Measurements from ENCODE around the gene LIMK2.
A peak's percentile ranks its signal among the peaks of the same experiment; 100 is the strongest.
"Not testable (repeated sequence)": the region's sequence is repeated elsewhere in the genome, so short reads cannot be mapped to it uniquely, and the experiment has no call there.

The LIMK2 gene

DNA sequence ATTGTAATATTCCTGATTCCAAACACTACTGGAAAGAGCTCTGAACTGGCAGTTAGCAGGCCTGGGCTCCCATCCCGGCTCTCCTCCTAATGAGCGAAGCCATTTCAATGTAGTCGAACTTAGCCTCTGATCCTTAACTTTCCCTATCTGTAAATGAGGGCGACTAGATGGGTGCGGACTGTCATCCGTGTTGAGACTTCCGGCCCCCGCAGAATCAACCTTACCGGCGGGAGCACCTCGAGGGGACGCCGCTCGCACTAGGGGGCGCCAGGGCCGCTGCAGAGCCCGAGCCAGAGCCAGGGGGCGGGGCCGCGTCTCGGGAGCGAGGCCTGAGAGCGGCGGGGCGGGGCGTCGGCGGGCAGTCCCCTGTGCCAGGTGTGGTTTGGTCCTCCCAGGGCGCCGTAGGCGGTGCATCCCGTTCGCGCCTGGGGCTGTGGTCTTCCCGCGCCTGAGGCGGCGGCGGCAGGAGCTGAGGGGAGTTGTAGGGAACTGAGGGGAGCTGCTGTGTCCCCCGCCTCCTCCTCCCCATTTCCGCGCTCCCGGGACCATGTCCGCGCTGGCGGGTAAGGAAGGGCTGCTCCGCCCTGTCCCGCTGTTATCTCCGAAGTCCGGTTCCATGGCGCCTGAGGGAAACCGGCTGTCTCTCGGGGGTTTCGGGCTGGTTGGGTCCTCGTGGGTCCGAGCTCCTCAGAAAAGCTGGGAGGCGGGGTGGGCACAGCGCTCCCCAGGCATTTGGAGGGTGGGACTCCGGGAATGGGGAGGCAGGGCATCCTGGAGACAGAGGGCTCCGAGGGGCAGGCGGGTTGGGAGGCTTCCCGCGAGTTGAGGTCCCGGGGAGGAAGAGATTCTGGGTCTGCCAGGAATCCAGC, at the start of gene LIMK2:
Gene LIMK2, plus strand, starts transcription at position 437 of the 869 bp plus-strand sequence. Its CDS starts 111 bp downstream, at position 548.
- H3K27ac ChIP-seq (ENCODE audit: low read depth in 2 of 2, low read length in 2 of 2), result peak within 1 kb of the TSS; percentile 81 to 89
- peak within 1 kb of the TSS; percentile 95 to 97 for H3K9ac ChIP-seq (ENCODE audit: low read depth in 1 of 2, low read length in 2 of 2)
- H3K4me1 ChIP-seq (ENCODE audit: control insufficient read depth in 2 of 2, insufficient read depth in 2 of 2, low read length in 2 of 2), result peaks cover 39 to 48% of the 10 kb centered on the region in 2 donors
- no peaks in the 10 kb centered on the region for H3K9me3 ChIP-seq (ENCODE audit: control insufficient read depth in 2 of 2, low read length in 2 of 2)
- H3K4me3 ChIP-seq (ENCODE audit: low read length in 2 of 2), result peak within 1 kb of the TSS; percentile 80 to 88
- H3K27me3 ChIP-seq (ENCODE audit: control insufficient read depth in 2 of 2, insufficient read depth in 2 of 2, low read length in 2 of 2), result no peaks in the 10 kb centered on the region
- H3K36me3 ChIP-seq (ENCODE audit: control insufficient read depth in 2 of 2, insufficient read depth in 2 of 2, low read length in 2 of 2), result peaks cover 0 to 3% of the 10 kb centered on the region in 2 donors

DNA sequence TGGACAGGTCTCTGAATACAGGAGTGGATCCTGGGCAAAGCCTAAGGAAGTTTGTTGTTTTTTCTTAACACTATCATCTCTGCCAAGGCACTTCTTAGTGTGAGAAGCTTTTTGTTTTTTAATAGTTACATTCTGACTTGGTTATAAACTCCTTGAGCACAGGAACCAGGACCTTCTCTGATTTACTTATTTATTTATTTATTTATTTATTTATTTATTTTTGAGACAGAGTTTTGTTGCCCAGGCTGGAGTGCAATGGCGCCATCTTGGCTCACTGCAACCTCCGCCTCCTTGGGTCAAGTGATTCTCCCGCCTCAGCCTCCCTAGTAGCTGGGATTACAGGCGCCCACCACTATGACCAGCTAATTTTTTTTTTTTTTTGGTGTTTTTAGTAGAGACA, 41.1 kb upstream of the LIMK2 start:
- Histone ChIP-seq H3K36me3 (ENCODE audit: control insufficient read depth in 2 of 2, insufficient read depth in 2 of 2, low read length in 2 of 2) (peaks cover 0 to 4% of the 10 kb centered on the region in 2 donors), H3K4me1 (ENCODE audit: control insufficient read depth in 2 of 2, insufficient read depth in 2 of 2, low read length in 2 of 2) (peaks cover 0 to 3% of the 10 kb centered on the region in 2 donors), H3K9ac (ENCODE audit: low read depth in 1 of 2, low read length in 2 of 2) (no peak overlapping the region), H3K9me3 (ENCODE audit: control insufficient read depth in 2 of 2, low read length in 2 of 2) (no peaks in the 10 kb centered on the region), H3K27ac (ENCODE audit: low read depth in 2 of 2, low read length in 2 of 2) (no peak overlapping the region), H3K4me3 (ENCODE audit: low read length in 2 of 2) (no peak overlapping the region), H3K27me3 (ENCODE audit: control insufficient read depth in 2 of 2, insufficient read depth in 2 of 2, low read length in 2 of 2) (no peaks in the 10 kb centered on the region)

DNA sequence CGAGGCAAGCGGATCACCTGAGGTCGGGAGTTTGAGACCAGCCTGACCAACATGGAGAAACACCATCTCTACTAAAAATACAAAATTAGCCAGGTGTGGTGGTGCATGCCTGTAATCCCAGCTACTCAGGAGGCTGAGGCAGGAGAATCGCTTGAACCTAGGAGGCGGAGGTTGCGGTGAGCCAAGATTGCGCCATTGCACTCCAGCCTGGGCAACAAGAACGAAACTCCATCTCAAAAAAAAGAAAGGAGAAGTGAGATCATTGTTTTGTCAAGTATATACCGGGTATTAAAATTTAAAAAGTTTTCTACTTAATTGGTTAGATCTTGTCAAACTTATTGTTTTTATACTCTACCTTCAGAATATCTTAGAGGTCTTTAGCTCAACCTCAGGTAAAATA, 40.4 kb upstream of the LIMK2 start:
- H3K4me3 ChIP-seq (ENCODE audit: low read length in 2 of 2); H3K9ac ChIP-seq (ENCODE audit: low read depth in 1 of 2, low read length in 2 of 2); H3K36me3 ChIP-seq (ENCODE audit: control insufficient read depth in 2 of 2, insufficient read depth in 2 of 2, low read length in 2 of 2); H3K4me1 ChIP-seq (ENCODE audit: control insufficient read depth in 2 of 2, insufficient read depth in 2 of 2, low read length in 2 of 2); H3K27me3 ChIP-seq (ENCODE audit: control insufficient read depth in 2 of 2, insufficient read depth in 2 of 2, low read length in 2 of 2); H3K27ac ChIP-seq (ENCODE audit: low read depth in 2 of 2, low read length in 2 of 2); H3K9me3 ChIP-seq (ENCODE audit: control insufficient read depth in 2 of 2, low read length in 2 of 2): not testable (repeated sequence)

DNA sequence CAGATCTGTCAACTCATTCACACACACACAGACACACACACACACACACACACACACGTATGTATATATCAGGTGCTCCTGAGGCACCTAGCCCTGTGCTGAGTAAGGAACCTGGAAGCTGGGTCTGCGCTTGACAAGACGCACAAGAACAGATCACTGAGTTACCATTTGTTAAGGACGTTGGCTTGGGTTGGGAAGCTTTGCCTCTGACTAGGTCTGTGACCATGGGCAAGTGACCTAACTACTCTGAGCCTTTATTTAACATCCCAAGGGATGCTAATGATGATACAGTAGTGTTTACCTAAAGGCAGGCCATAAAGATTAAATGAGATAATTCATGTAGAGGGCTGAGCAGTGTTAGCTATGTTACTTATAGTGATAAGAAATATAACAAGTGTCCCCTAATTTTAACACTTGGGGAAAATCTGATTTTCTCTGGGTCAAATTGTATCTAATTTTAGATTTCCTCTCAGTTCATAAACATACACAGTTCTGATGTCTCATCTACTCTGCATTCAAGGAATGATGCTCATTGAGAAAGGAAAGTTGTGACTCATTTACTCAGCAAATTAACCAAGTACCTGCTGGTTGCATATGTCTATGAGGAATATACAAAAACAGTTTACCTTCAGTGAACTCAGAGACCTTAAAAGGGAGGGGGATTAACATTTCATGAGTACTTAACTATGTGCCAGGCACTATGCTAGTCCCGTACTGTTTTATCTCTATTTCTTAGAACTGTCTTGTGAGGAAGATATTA, 38.5 kb upstream of the LIMK2 start:
- peaks cover 0 to 3% of the 10 kb centered on the region in 2 donors for H3K4me1 ChIP-seq (ENCODE audit: control insufficient read depth in 2 of 2, insufficient read depth in 2 of 2, low read length in 2 of 2)
- no peak overlapping the region for H3K9ac ChIP-seq (ENCODE audit: low read depth in 1 of 2, low read length in 2 of 2)
- no peaks in the 10 kb centered on the region for H3K9me3 ChIP-seq (ENCODE audit: control insufficient read depth in 2 of 2, low read length in 2 of 2)
- no peaks in the 10 kb centered on the region for H3K27me3 ChIP-seq (ENCODE audit: control insufficient read depth in 2 of 2, insufficient read depth in 2 of 2, low read length in 2 of 2)
- no peak overlapping the region for H3K4me3 ChIP-seq (ENCODE audit: low read length in 2 of 2)
- peak overlapping the region in 1 of 2 donors; percentile 17 for H3K27ac ChIP-seq (ENCODE audit: low read depth in 2 of 2, low read length in 2 of 2)
- H3K36me3 ChIP-seq (ENCODE audit: control insufficient read depth in 2 of 2, insufficient read depth in 2 of 2, low read length in 2 of 2), result peaks cover 4 to 6% of the 10 kb centered on the region in 2 donors

DNA sequence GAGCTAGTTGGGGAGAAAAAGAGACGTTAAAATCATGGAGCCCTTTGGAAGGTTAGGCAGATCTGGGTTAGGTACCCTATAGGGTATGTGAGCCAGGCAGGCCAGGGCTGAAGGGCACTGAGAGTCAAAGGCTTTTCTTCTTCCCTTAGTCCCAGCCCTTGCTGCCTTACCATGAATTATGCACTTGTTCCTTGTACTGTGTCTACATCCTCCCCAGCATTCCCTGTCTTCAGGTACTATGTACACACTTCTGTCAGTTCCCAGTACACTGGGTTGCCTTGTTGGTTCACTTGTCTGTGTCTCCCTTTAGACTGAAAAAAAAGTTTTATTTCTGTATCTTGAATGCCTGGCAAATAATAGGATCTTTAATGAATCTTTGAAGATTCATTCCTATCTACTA, 35.2 kb upstream of the LIMK2 start:
- H3K36me3 ChIP-seq (ENCODE audit: control insufficient read depth in 2 of 2, insufficient read depth in 2 of 2, low read length in 2 of 2), result peaks cover 4 to 11% of the 10 kb centered on the region in 2 donors
- H3K27ac ChIP-seq (ENCODE audit: low read depth in 2 of 2, low read length in 2 of 2), result peak overlapping the region in 1 of 2 donors; percentile 2

DNA sequence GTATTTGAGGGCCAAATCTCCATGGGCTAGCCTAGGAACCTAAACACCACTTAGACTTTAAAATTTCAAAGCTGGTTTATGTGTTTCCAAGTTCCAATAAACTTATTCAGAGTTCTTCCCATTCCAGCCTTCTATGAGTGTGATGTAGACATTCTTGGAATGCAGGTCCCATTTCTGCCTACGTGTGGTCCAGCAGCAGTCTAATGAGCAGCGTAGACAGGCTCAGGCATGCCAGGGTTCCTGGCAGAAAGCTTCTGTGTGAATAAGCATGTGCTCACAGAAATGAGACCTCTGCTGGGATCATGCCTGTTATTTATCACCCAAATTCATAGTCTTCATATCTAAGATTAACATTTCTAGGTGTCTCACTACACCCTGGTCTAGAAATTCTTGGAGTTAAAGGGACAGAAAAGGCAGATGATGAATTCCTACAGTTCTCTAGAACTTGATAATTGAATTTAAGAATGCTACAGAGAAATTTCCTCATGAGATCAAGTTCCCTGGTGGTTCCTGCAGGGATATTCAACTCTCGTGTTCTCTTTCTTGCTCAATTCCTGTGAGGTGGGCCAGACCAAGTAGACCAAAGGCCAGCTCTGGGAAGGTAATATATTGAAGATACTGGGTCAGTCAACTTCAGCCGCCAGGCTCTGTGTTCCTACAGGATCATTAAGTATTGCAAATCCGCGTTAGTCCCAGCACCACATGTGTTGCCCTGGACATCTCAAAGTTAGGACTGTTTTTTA, 34.5 kb upstream of the LIMK2 start:
- Histone ChIP-seq H3K9me3 (ENCODE audit: control insufficient read depth in 2 of 2, low read length in 2 of 2) (no peaks in the 10 kb centered on the region), H3K4me1 (ENCODE audit: control insufficient read depth in 2 of 2, insufficient read depth in 2 of 2, low read length in 2 of 2) (peaks cover 3 to 10% of the 10 kb centered on the region in 2 donors), H3K27ac (ENCODE audit: low read depth in 2 of 2, low read length in 2 of 2) (no peak overlapping the region)

More for the DNA sequence above, 35.2 kb upstream of the LIMK2 start:
- Histone ChIP-seq H3K4me1 (ENCODE audit: control insufficient read depth in 2 of 2, insufficient read depth in 2 of 2, low read length in 2 of 2) (peaks cover 3 to 10% of the 10 kb centered on the region in 2 donors), H3K27me3 (ENCODE audit: control insufficient read depth in 2 of 2, insufficient read depth in 2 of 2, low read length in 2 of 2) (no peaks in the 10 kb centered on the region), H3K9ac (ENCODE audit: low read depth in 1 of 2, low read length in 2 of 2) (no peak overlapping the region), H3K4me3 (ENCODE audit: low read length in 2 of 2) (no peak overlapping the region), H3K9me3 (ENCODE audit: control insufficient read depth in 2 of 2, low read length in 2 of 2) (no peaks in the 10 kb centered on the region)

DNA sequence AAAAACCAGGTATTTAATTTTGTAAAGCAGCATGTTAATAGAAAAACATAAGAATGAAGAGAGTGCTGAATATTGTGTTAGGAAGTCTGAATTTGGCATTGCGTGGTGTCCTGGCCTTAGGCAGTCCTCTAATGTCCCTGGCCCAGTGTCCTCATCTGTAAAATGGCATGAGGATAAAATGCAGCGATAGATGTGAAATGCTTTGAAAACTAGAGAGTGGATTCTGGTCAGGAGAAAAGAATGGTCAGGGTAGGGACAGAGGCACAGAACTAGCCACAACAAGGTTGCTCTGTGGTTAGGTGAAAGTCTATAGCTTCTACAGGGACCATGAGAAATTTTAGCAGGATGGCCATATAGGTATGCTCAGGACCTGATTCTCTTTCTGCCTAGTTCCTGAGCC, 33.2 kb upstream of the LIMK2 start:
- no peaks in the 10 kb centered on the region for H3K27me3 ChIP-seq (ENCODE audit: control insufficient read depth in 2 of 2, insufficient read depth in 2 of 2, low read length in 2 of 2)
- H3K9me3 ChIP-seq (ENCODE audit: control insufficient read depth in 2 of 2, low read length in 2 of 2), result no peaks in the 10 kb centered on the region
- no peak overlapping the region for H3K9ac ChIP-seq (ENCODE audit: low read depth in 1 of 2, low read length in 2 of 2)
- no peak overlapping the region for H3K4me3 ChIP-seq (ENCODE audit: low read length in 2 of 2)
- peaks cover 4 to 15% of the 10 kb centered on the region in 2 donors for H3K36me3 ChIP-seq (ENCODE audit: control insufficient read depth in 2 of 2, insufficient read depth in 2 of 2, low read length in 2 of 2)
- peaks cover 3 to 10% of the 10 kb centered on the region in 2 donors for H3K4me1 ChIP-seq (ENCODE audit: control insufficient read depth in 2 of 2, insufficient read depth in 2 of 2, low read length in 2 of 2)
- H3K27ac ChIP-seq (ENCODE audit: low read depth in 2 of 2, low read length in 2 of 2), result peak overlapping the region in 1 of 2 donors; percentile 13

More for the DNA sequence above, 34.5 kb upstream of the LIMK2 start:
- Histone ChIP-seq H3K27me3 (ENCODE audit: control insufficient read depth in 2 of 2, insufficient read depth in 2 of 2, low read length in 2 of 2) (no peaks in the 10 kb centered on the region), H3K9ac (ENCODE audit: low read depth in 1 of 2, low read length in 2 of 2) (no peak overlapping the region), H3K4me3 (ENCODE audit: low read length in 2 of 2) (no peak overlapping the region), H3K36me3 (ENCODE audit: control insufficient read depth in 2 of 2, insufficient read depth in 2 of 2, low read length in 2 of 2) (peaks cover 4 to 11% of the 10 kb centered on the region in 2 donors)

DNA sequence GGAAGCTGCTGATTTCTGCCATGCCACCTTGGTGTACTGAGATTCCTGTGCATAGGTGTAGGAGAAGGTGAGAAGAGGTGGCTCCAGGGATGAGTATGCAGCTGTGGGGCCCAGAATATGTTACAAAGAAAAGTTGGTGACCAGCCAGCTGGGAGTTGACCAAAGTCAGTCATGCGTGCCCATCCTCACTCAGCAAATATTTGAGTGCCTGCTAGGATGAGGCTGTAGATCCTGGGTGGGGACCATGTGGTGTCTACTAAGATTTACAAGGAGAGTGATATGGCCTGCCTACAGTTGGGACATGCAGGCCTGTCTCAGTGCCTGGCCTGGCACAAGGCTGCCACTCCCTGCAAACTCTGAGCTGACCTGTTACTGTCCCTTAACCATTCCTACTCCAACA, 32.8 kb upstream of the LIMK2 start:
- peaks cover 4 to 14% of the 10 kb centered on the region in 2 donors for H3K36me3 ChIP-seq (ENCODE audit: control insufficient read depth in 2 of 2, insufficient read depth in 2 of 2, low read length in 2 of 2)
- peaks cover 3 to 10% of the 10 kb centered on the region in 2 donors for H3K4me1 ChIP-seq (ENCODE audit: control insufficient read depth in 2 of 2, insufficient read depth in 2 of 2, low read length in 2 of 2)
- no peaks in the 10 kb centered on the region for H3K27me3 ChIP-seq (ENCODE audit: control insufficient read depth in 2 of 2, insufficient read depth in 2 of 2, low read length in 2 of 2)
- H3K4me3 ChIP-seq (ENCODE audit: low read length in 2 of 2), result peak overlapping the region in 1 of 2 donors; percentile 37
- no peak overlapping the region for H3K9ac ChIP-seq (ENCODE audit: low read depth in 1 of 2, low read length in 2 of 2)
- H3K27ac ChIP-seq (ENCODE audit: low read depth in 2 of 2, low read length in 2 of 2), result peak overlapping the region; percentile 62 to 69
- no peaks in the 10 kb centered on the region for H3K9me3 ChIP-seq (ENCODE audit: control insufficient read depth in 2 of 2, low read length in 2 of 2)

DNA sequence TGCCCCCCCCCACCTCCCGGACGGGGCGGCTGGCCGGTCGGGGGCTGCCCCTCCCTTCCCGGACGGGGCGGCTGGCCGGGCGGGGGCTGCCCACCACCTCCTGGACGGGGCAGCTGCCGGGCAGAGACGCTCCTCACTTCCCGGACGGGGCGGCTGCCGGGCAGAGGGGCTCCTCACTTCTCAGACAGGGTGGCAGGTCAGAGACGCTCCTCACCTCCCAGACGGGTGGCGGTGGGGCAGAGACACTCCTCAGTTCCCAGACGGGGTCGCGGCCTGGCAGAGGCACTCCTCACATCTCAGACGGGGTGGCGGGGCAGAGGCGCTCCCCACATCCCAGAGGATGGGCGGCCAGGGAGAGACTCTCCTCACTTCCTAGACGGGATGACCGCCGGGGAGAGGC, 28.1 kb upstream of the LIMK2 start:
- Histone ChIP-seq H3K4me1 (ENCODE audit: control insufficient read depth in 2 of 2, insufficient read depth in 2 of 2, low read length in 2 of 2) (peaks cover 3 to 9% of the 10 kb centered on the region in 2 donors), H3K9ac (ENCODE audit: low read depth in 1 of 2, low read length in 2 of 2) (no peak overlapping the region), H3K9me3 (ENCODE audit: control insufficient read depth in 2 of 2, low read length in 2 of 2) (no peaks in the 10 kb centered on the region), H3K4me3 (ENCODE audit: low read length in 2 of 2) (no peak overlapping the region), H3K27ac (ENCODE audit: low read depth in 2 of 2, low read length in 2 of 2) (no peak overlapping the region), H3K36me3 (ENCODE audit: control insufficient read depth in 2 of 2, insufficient read depth in 2 of 2, low read length in 2 of 2) (peaks cover 9 to 28% of the 10 kb centered on the region in 2 donors), H3K27me3 (ENCODE audit: control insufficient read depth in 2 of 2, insufficient read depth in 2 of 2, low read length in 2 of 2) (no peaks in the 10 kb centered on the region)

All from mucosa of rectum (tissue), 2 donors.